ENCODE measurements around the gene AAK1.
"Not testable (repeated sequence)": the region's sequence is repeated elsewhere in the genome, so short reads cannot be mapped to it uniquely, and the experiment has no call there.

Gene AAK1

DNA sequence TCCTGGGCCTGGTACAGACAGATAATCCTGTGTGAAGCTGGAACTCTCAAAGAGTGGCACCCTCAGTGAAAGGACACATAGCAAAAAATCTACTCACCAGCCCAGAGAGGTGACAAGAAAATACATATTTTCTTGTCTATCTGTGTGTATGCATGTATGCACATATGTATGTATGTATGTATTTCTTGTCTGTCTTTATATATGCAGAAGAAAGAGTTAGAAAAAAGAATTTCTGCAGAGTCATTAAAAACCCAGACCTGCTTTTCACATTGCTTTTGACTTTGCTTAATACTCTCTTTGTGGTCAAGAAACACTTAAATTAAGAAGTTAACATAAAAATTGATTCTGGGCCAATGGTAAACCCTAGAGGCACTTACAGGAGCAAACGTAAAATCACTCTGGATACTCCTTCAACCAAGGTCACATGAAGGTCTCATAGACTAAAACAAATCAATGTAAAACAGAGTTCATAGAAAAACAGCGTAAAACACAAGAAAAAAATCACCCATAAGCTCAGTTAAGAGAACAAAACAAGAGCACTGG is 16.5 kb upstream of the AAK1 start:
- no peak for DNase-seq

DNA sequence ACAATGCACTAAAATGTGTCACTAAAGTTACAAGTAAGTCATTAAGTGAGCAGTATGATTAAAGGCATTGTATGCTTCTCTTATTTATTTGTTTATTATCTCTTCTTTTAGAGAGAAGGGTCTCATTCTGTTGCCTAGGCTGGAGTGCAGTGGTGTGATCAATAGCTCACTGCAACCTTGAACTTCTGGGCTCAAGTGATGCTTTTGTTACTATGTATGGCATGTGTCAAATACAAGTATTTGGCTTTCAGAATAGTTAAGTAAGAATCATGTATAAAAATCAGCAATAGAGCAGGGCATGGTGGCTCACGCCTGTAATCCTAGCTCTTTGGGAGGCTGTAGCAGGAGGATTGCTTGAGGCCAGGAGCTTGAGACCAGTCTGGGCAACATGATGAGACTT is 15.8 kb upstream of the AAK1 start:
- no peak for DNase-seq

DNA sequence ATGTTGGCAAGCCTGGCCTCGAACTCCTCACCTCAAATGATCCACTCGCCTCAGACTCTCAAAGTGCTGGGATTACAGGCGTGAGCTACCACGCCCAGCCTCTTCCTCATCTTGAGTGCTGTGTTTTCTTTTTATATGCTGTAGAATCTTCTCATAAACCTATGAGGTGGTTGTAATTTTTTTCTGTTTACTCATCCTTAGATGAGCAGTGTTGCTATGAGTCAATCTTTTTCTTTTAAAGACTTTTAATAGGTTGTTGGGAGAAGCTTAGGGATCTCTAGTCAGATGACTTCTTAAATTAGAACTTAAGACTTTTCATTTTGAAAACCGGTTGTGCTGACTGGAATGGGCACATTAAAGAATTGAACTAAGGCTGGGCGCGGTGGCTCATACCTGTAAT is 8.7 kb upstream of the AAK1 start:
- DNase-seq: no peak

DNA sequence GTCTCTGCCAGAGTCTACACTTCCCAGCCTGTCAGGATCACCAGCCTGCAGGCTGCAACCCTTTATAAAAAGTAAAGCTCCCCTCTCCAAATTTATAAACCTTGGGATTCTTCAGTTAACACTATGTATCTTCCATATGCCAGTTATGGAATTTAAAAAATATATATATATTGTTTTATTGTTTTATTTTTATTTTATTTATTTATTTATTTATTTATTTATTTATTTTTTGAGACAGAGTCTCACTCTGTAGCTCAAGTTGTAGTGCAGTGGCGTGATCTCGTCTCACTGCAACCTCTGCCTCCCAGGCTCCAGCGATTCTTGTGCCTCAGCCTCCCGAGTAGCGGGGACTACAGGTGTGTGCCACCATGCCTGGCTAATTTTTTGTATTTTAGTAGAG is 3.7 kb upstream of the AAK1 start:
- DNase-seq: not testable (repeated sequence)

DNA sequence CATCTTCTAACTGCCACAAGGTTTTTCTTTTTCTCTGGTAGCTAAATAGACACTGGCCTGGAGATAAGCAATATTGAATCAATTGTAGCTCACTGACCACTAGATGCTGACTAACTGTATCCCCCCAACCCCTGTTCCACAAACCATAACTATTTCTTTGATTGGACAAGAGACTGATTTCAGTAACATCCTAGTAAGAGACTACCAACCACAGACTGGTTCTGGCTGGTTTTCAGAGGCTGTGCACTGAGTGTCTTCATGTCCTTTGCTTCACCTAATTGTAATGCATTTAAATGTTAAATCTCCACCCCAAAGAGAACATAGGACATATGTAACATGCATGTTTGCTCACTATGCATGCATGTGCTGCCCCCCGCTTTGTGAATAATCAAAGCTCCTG is 3.2 kb upstream of the AAK1 start:
- DNase-seq: no peak

DNA sequence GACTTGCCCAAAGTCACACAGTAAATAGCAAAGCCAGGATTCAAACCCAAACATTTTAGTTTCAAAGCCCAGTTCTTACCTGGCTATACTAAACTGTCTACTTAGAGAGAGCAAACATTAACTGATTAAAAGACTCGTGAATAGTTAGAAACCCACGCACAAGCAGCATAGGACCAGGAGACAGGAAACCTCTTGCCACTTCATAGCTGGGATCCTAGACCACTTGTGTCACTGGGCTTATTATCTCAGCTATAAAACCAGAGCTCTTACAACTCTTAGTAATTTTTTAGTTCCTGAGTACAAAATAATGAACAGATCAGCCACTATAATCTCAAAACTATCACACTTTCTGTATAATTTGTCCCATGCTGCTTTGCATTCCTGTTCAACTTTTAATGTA is 2.4 kb upstream of the AAK1 start:
- no peak for DNase-seq

DNA sequence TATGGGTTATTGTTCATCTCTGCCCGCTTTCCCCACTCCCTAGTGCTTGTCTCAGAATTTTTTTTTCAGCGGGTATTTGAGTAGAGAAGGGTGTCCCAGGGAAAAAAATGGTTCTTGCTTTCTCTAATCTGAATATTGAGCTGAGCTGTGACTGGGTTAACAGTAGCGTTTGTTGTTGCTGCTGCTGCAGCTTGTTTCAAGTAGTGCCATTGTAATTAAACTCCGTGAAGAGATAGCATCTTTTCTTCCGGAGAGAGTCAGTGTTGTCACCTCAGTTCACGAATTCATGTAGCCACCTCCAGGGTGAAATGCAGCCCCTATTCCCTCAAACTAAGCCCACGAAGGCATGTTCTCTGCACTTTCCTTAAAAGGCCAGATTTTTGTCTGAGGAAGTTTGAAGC is 1.5 kb upstream of the AAK1 start:
- no peak for DNase-seq

DNA sequence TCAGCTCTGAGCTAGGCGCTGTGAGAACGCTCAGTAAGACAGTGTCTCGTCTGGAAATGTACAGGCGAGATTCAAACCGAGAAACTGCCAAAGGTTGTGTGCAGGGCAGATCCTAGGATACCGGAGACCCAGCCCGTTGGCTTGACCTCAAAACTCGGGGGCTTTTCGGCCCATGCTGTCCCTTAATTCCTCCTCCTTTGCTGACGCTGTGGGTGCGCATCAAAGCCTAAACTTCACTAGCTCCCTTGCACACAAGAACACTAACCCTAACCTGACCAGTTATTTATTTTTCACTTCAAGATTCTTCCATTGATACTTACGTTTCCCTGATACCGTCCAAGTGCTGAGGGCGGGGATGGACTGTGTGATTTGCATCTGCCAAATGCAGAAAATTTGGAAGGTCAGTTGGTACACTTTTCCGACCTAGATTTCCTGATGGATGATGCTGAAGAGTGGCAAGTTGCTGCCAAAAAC is 1.0 kb upstream of the AAK1 start:
- DNase-seq: no peak

DNA sequence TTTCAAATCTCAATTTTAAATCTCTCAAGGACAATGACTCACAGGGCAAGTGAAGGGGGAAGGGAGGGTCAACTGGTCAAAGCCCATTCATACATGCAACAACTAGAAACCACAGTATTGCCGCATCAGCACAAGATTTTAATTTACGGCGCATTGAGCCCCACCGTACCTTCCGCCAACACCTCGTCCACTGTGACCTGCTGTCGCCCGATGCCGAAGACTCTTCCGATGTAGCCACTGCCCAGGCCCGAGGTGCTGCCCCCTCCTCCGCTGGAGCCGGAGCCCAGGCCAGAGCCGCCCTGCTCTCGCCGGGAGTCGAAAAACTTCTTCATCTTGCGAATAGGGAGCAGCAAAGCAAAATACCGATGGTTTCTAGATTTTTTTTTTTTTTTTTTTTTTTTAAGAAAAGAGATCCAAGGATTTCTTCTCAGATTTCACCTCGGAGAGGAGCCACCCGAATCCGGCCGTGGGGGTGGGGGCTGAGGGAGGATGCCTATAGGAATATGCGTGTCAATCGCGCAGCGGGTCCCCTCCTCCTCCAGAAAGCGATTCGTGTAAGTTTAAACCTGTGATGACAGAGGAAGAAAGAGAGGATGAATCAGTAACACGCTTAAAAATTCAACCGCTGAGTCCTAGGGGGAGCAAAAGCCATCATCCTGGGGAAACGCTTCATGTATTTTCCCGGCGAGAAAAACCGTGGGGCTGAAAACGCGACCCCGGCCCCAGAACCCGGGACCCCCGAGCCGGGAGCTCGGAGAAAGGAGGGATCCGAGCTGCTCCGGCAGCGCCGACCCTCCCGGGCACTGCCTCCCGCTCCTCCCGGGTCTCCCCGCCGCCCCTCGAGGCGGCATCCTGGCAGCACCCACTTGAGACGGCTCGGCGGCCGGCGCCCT is 584 bp downstream of the AAK1 start:
- DNase-seq: no peak

DNA sequence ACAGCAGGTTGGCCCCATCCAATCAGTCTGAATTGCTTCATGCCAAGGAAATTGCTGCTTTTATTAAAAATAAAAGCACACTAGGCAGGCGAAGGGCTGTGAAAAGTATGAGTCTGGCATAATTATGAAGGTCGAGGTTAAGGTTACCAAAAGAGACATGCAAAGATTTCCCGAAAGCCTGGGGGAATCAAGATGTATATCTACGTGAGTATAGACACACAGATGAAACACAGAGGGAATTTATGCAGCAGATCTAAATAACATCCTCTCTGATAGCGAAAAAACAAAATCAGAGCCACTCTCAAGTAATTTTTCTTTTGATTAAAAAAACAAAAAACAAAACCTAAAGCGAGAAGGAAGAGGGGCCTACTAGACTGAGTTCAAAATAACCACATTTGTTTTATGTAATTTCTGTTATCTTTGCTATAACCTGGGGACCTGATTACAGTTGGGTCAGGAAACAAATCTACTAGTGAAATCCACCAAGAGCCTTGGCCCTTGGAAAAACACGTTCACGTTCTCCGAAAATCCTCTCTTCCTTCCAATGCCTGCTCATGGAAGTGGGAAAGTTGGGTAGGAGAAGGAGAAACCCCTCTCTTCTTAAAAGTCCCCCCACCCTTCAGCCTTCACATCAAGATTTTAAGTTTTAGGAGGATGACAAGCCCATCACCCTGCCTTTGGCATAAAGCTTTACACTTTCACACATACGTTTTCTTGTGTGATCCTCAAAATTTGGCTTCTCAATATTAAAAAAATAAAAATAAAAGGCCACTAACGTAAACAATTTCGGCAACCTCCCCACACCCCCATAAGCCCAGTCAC is 1.4 kb downstream of the AAK1 start:
- no peak for DNase-seq

DNA sequence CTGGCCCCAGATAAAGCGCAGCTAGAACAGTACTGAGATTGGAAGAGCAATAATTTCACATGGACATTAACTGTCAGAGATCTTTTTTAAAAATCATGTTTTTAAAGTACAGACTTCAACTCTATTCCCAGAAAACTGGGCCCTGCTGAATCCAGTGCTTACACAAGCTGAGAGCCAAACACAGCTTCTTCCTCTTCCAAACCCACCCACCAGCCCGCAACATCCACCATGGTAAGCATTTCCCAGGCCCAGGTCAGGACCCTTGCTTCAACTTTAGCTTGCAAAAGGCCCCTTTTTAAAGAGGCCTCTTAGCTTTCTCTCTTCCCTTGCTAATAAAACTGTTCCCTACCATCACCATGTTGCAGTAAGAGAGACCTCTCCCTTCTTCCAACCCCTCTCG is 2.1 kb downstream of the AAK1 start:
- no peak for DNase-seq

DNA sequence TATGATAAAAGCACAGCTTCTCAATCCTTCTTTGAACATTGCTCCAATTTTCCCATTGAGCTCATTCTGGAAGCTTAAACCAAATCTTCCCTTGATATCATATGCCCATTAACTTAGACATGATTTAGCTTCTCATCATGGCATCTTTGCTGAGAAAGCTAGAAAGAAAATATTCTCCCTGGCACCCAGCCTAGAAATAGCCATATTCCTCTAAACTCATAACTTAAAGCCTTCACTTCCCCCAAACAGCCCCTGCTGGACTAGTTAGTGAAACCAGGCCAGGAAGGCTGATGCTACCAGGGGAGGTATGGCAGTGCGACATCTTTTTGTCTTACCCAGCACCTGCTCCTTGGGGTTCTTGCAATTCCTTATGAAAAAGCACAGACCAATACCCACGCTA is 4.3 kb downstream of the AAK1 start:
- DNase-seq: no peak

DNA sequence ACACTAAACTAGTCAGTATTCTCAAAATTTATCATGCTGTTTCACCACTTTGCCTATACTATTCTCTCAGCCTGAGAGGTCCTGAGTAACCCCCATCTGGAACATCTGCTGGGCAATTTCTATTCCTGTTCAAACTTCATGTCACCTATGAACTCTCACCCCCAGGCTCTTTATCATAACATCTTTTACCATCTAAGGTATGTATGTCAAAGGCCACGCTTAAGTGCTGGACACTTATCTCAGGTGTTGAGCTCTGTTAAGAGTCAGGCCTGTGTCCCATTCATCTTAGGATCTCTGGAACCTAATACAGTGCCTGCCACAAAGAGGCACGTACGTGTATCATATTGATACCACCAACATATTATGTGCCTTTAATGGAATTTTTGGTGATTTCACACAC is 4.9 kb downstream of the AAK1 start:
- no peak for DNase-seq

DNA sequence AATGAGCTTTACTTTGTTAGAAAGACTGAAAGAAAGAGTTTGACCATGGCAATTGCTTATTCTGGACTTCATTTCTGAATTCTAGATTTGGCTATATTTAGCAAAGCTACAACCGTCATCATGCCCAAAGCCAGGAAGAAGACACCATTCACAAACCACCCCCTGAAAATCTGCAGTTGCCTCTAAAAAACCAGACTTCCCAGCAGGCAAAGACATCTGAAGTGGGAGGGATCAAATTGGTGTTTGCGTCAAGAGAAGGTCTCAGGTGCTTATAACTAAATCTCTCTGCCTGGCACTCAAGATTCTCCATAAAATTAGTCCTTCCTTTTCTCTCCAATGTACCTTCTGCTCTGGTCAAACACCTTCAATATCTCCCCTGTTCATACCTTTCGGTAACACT is 5.6 kb downstream of the AAK1 start:
- DNase-seq: no peak

DNA sequence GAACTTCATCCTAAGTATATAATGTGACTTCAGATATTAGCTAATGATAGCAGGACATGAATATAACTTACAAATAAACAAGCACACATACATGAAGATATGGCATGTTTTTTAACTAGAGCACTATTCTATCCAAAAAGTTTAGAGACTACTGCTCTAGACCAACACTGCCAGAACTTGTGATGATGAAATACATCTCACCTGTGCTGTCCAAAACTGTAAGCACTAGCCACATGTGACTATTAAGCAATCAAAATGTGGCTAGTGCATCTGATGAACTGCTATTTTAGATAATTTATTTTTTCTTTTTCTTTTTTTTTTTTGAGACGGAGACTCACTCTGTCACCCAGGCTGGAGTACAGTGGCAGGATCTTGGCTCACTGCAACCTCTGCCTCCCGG is 7.1 kb downstream of the AAK1 start:
- no peak for DNase-seq

DNA sequence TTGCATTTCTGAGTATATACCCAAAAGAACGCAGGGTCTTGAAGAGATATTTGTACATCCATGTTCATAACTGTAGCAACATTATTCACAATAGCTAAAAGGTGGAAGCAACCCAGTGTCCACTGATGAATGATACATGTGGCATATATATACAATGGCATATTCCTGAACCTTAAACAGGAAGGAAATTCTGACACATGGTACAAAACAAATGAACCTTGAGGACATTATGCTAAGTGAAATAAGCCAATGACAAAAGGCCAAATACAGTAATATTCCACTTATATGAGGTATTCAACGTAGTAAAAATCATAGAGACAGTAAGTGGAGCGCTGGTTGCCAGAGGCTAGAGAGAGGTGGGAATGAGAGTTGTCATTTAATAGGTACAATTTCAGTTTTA is 8.1 kb downstream of the AAK1 start:
- DNase-seq: no peak

DNA sequence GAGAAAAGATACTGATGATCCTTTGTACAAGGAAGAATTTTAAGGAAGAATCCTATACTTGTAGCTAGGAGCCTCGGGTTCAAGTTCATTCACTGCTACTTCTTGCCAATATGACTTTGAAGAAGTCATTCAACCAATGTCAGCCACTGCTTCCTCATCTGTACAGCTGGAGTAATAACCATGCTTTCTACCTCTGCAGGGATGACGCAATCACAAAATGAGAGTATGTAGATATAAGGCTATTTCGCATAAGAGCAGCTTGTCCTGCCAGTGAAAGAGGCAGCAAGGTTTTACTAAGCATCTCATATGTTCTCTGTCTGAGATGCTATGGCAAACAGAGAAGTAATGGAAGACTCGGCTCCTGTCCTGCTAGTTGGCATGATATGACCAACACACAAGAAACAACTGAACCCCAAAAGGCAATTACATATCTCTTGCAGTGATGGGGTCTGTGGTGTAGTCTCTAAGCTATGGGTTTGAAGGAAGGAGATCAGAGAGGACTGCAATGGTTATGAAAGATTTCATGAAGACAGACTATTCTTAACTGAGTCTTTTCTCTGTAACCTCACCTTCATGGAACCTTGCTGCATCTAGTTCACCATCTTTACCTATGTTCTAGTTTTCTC is 9.2 kb downstream of the AAK1 start:
- DNase-seq: no peak

DNA sequence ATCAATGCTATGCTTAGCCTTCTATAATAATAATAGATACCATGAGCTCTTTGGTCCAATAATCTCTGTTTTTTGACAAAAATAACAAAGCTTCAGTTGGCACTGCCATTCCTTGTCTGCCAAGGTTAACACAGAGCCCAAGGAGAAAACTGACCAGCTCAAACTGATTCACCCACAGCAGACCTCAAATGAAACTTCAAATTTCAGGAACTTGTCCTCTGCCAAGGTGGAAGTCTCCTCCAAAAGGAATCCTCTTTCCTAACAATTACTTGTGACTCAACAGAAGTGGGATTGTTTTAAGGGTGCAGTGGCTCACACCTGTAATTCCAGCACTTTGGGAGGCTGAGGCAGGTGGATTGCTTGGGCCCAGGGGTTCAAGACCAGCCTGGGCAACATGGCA is 12.1 kb downstream of the AAK1 start:
- DNase-seq: no peak

DNA sequence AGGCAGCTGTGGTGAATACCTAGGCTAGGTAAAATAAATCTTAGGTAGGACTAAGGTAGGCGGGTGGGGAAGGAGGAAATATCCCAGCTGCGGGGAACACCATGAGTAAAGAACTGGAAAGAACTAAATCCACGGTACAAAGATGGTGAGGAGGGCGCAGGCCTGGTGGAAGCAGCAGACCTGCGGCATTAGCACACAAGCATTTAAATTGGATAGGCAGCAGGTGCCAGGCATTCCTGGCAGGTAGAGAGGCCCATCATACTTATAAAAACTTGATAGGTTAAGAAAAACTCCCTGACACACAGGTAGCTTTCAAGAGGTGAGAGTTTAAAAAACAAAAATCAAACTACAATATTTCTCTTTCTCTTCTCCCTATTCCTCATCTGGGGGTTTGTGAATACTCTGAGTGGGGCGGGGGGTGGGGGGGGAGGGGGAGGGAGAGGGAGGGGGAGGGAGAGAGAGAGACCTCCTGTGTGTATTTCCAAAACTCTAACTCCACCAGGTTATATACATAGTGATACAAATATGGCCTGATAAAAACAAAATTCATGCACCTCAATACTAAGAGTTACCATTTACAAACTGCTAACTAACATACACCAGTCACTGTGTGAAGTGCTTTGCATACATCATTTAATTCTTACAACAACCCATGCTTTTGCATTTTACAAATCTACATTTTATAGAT is 13.5 kb downstream of the AAK1 start:
- DNase-seq: no peak

DNA sequence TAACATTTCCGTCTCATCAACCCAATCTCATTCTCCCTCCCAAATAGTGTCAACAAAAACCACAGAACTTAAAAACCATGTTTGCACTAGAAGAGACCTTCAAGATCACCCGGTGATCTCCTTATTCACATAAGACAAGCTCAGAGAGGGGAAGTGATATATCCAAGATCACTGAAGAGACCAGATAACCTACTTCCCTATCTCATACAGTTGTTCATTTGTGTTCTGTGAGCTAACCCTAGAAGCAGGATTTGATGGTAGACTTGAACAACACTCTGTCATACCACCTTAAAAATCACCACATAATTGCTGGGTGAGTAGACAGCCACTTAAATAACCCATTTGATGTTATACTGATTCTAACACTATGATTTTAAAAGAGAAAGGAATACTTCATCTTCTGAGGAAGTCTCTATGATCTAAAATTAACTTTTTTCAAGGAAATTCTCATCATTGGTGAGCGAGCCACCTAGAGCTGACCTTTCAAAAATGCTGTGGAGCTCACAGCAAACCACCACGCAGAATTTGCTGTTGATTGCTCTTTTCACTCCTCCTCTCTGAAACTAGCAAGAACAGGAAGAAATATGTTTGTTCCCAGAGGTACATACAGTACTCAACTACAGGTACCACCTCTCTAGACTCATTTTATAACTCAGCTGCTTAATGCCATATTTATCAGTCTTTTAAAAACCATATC is 15.1 kb downstream of the AAK1 start:
- DNase-seq: no peak

DNA sequence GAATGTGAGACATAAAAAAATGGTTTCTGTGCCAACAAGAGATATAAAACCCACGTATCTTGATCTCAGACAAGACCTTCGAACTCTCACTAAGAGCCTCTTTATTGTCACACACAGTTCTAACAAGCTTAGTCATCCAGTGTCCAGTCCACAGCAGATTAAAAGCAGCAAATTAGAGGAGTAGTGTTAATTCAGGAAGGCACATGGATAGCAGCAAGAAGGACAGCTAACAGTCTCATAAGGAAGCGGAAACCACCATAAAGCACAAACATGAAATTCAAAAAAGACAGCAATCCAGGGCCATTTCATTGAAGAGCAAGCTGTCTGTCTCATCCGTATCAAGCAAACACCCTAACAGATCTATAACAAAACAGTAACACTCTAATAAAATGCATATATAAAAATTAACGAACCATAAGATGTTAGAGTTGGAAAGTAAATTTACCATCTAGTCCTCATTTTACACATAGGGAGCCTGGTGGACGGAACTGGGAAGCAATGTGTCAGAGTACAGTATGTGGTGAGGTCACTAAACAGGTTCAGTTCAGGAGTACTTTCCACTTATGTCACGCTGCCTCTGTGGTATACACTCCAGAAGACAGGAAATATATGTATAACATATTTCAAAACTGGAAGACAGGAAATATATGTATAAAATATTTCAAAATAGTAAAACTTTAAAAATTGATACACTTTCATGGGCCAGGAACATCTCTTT is 18.3 kb downstream of the AAK1 start:
- DNase-seq: no peak
